Aorta (tissue), 5 donors: ENCODE results near the gene ALDH5A1. TPM values are rescaled to one million over a fixed set of nuclear protein-coding genes. Genes with fewer than 3 reads are reported as not detected.
A peak's percentile ranks its signal among the peaks of the same experiment; 100 is the strongest.
"Not testable (repeated sequence)": the region's sequence is repeated elsewhere in the genome, so short reads cannot be mapped to it uniquely, and the experiment has no call there.

Experiments used
- ATAC-seq: fragments of 200-7000 bp; cut with Tn5 transposase; one replicate; pipeline ENCODE4 v1.9.1; 2022; ENCODE audit warnings: moderate library complexity; ENCODE audit not compliant: low FRiP score
- DNase-seq, 2 donors: peaks; one replicate each; pipeline ENCODE4 v3.0.0-alpha.2; 2020
- H3K27ac ChIP-seq, 2 donors: one replicate each; pipeline ENCODE4 v1.5.1; 2013; ENCODE audit warnings: low read length in 2 of 2, mild to moderate bottlenecking in 2 of 2, moderate library complexity in 2 of 2, control low read depth in 1 of 2, inconsistent platforms in 1 of 2, low read depth in 1 of 2
- H3K27me3 ChIP-seq, 2 donors: one replicate each; pipeline ENCODE4 v1.6.1; 2013; ENCODE audit warnings: control low read depth in 1 of 2, low read length in 1 of 2, mild to moderate bottlenecking in 1 of 2, moderate library complexity in 1 of 2; ENCODE audit not compliant: insufficient read depth in 2 of 2, control insufficient read depth in 1 of 2
- H3K36me3 ChIP-seq, 2 donors: one replicate each; pipeline ENCODE4 v1.6.1; 2013; ENCODE audit warnings: control low read depth in 1 of 2, low read length in 1 of 2, mild to moderate bottlenecking in 1 of 2; ENCODE audit not compliant: insufficient read depth in 2 of 2, control insufficient read depth in 1 of 2
- H3K4me1 ChIP-seq, 2 donors: one replicate each; pipeline ENCODE4 v1.6.1; 2013; ENCODE audit warnings: low read length in 2 of 2, control low read depth in 1 of 2, mild to moderate bottlenecking in 1 of 2, moderate library complexity in 1 of 2; ENCODE audit not compliant: insufficient read depth in 2 of 2, control insufficient read depth in 1 of 2
- H3K4me3 ChIP-seq, 2 donors: one replicate each; pipeline ENCODE4 v1.5.1; 2013; ENCODE audit warnings: low read length in 2 of 2, control low read depth in 1 of 2, mild to moderate bottlenecking in 1 of 2
- H3K9me3 ChIP-seq: one replicate; pipeline ENCODE4 v1.6.1; 2013; ENCODE audit warnings: mild to moderate bottlenecking, low read length; ENCODE audit not compliant: control insufficient read depth
- WGBS, 2 donors: extraction: QIAGEN DNeasy Blood & Tissue Kit; methylation state at CpG; one replicate each; pipeline ENCODE4 v1.1.7; 2013; 5-methylcytosine and 5-hydroxymethylcytosine counted together
- intact Hi-C, 2 donors: fragments of 100-400 bp; cut with DNase I; formaldehyde crosslinking; loops; one replicate each; pipeline versions ENCODE4 v1.14.2 to v1.15.0; 2022
- polyA plus RNA-seq, 2 donors: library from polyadenylated mRNA; stranded (reverse); fragments of 200-250 nt; gene quantifications; one replicate each; pipeline ENCODE4 v1.2.3, GENCODE V29; 2013
- total RNA-seq, 2 donors: library from RNA; stranded (reverse); fragmentation: NEBNext Ultra II Directional; extraction: Animal tissue kit (Norgen Biotek cat#: 25700); gene quantifications; one replicate each; pipeline ENCODE4 v1.2.1, GENCODE V29; 2021
- donor health status: healthy with polysubstance abuse.
- donor health status: Bipolar disorder and iron deficiency.
- donor health status: DM: no; HTN: no; CAD: no.
- donor health status: DM: no; HTN: no; CAD: no.
- donor health status: DM: yes; HTN: yes; CAD: no.

ALDH5A1 gene
- total and polyA plus RNA-seq, 4 donors: 2.1 to 8.2 (median 5.0) TPM

GRCh38 chr6:24506814-24507520, 12.2 kb downstream of the ALDH5A1 start:
- Histone ChIP-seq H3K27ac (no peak overlapping the region), H3K4me1 (no peaks in the 10 kb centered on the region), H3K36me3 (peaks cover 3 to 4% of the 10 kb centered on the region in 2 donors), H3K4me3 (no peak overlapping the region), H3K27me3 (no peaks in the 10 kb centered on the region), H3K9me3 (no peaks in the 10 kb centered on the region)
- 93 to 94% methylated on average over 3 of the region's 3 CpGs for WGBS, 2 donors
- no peak for ATAC-seq
- intact Hi-C loops: loop anchor here in 1 of 2 donors (5.0 kb wide), 1 partner anchor 80 kb away; no protein-coding TSS in a partner anchor
- no peak for DNase-seq

DNA sequence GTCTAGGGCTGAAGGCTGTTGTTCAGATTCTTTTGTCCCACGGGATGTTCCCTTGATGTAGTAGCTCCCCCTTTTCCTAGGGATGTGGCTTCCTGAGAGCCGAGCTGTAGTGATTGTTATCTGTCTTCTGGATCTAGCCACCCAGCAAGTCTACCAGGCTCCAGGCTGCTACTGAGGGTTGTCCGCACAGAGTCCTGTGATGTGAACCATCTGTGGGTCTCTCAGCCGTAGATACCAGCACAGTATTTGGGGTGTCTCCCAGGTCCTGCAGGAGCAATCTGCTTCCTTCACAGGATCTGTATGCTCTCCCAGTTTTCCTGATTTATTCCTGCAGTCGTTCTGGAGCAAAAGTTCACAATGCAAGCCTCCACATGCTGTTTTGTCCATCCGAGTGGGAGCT, 17.2 kb downstream of the ALDH5A1 start:
- not testable (repeated sequence) for H3K4me1 ChIP-seq, DNase-seq, ATAC-seq

DNA sequence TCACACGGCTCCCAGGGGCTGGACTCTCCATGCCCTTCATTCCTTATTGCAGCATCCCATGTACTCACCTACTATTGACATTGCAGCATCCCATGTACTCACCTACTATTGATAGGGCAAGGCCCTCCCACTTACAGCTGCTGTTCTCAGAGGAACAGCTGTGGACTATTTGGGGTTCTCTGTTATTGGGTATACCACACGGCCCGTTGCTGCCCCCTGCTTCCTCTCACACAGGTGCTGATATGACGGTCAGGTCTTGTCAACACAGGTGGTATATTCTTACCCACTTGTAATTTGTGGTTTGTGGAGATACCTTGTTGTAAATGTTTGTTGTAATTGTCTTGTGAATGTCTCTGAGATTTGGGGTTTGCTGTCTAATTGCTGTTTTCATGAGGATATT, 18.8 kb downstream of the ALDH5A1 start:
- no peak for DNase-seq
- intact Hi-C loops: no loop called here
- Histone ChIP-seq H3K27ac (no peak overlapping the region), H3K27me3 (no peaks in the 10 kb centered on the region), H3K4me1 (no peaks in the 10 kb centered on the region), H3K4me3 (no peak overlapping the region), H3K36me3 (peaks cover 2 to 5% of the 10 kb centered on the region in 2 donors), H3K9me3 (no peaks in the 10 kb centered on the region)
- ATAC-seq: no peak
- WGBS, 2 donors: 88% methylated on average over 4 of the region's 4 CpGs

More for the DNA sequence above, 17.2 kb downstream of the ALDH5A1 start:
- 74 to 75% methylated on average over 6 of the region's 6 CpGs for WGBS, 2 donors
- H3K27me3 ChIP-seq, H3K36me3 ChIP-seq, H3K4me3 ChIP-seq, intact Hi-C loops, H3K9me3 ChIP-seq, H3K27ac ChIP-seq: not testable (repeated sequence)

GRCh38 chr6:24517659-24518543, 23.1 kb downstream of the ALDH5A1 start:
- peaks cover 2 to 3% of the 10 kb centered on the region in 2 donors for H3K36me3 ChIP-seq
- no peaks in the 10 kb centered on the region for H3K27me3 ChIP-seq
- ATAC-seq (no peak), DNase-seq (no peak)
- no peaks in the 10 kb centered on the region for H3K9me3 ChIP-seq
- intact Hi-C loops: loop anchor here in 1 of 2 donors (5.0 kb wide), 1 partner anchor 86 kb away; no protein-coding TSS in a partner anchor
- no peak overlapping the region for H3K4me3 ChIP-seq
- 82 to 88% methylated on average over 4 of the region's 4 CpGs for WGBS, 2 donors
- no peak overlapping the region for H3K27ac ChIP-seq
- no peaks in the 10 kb centered on the region for H3K4me1 ChIP-seq

- ATAC-seq (peak; percentile 75), DNase-seq (peak; percentile 68 to 84)
- intact Hi-C loops: loop anchor here in 1 of 2 donors (2.0 kb wide), 1 partner anchor 90 kb away; no protein-coding TSS in a partner anchor
- Histone ChIP-seq H3K4me1 (no peaks in the 10 kb centered on the region), H3K27me3 (no peaks in the 10 kb centered on the region), H3K36me3 (peaks cover 0 to 5% of the 10 kb centered on the region in 2 donors), H3K27ac (no peak overlapping the region), H3K4me3 (no peak overlapping the region), H3K9me3 (no peaks in the 10 kb centered on the region)
- 16 to 29% methylated on average over 6 of the region's 6 CpGs for WGBS, 2 donors
Measured at GRCh38 chr6:24520929-24521546, 26.3 kb downstream of the ALDH5A1 start.

DNA sequence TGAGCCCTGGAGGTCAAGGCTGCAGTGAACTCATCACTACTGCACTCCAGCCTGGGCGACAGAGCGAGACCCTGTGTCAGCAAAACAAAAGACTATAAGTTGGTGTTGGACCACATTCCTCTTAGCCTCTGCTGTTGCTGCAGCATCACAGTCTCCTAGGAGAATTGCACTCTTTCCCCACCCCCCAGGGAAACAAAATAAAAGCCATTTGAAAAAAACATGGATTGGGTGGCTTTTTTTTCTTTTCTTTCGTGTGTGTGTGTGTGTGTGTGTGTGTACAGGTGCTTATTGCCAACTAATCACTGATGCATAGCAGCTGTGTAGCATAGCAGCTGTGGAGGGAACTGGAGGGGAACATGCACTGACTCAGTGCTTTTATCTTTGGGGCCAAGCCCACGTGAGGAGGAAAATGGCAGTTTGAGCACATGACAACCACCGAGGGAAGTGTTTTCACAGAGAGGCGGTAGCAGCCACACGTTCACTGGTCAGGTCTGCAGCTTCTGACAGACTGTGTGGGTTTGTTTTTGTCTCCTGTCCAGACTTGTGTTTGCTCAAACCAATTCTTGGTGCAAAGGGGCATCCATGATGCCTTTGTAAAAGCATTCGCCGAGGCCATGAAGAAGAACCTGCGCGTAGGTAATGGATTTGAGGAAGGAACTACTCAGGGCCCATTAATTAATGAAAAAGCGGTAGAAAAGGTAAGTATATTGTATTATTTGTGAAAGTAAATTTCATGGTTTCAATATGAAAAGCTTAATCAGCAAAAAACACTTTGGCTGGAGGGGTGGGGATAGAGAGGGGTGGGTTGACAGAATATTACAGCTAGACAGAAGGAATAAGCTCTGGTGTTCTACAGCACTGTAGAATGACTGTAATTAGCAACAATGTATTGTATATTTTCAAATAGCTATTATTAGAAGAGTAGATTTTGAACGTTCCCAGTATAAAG, 27.7 kb downstream of the ALDH5A1 start:
- Histone ChIP-seq H3K36me3 (peaks cover 0 to 5% of the 10 kb centered on the region in 2 donors), H3K27me3 (no peaks in the 10 kb centered on the region), H3K9me3 (no peaks in the 10 kb centered on the region), H3K27ac (no peak overlapping the region), H3K4me3 (no peak overlapping the region), H3K4me1 (no peaks in the 10 kb centered on the region)
- WGBS, 2 donors: 76 to 79% methylated on average over 13 of the region's 13 CpGs
- DNase-seq (no peak), ATAC-seq (no peak)
- intact Hi-C loops: no loop called here

GRCh38 chr6:24524329-24524728, 29.6 kb downstream of the ALDH5A1 start:
- H3K9me3 ChIP-seq: no peaks in the 10 kb centered on the region
- H3K36me3 ChIP-seq: peaks cover 0 to 5% of the 10 kb centered on the region in 2 donors
- intact Hi-C loops: no loop called here
- no peak overlapping the region for H3K4me3 ChIP-seq
- no peak for ATAC-seq
- DNase-seq: no peak
- WGBS, 2 donors: 67 to 85% methylated on average over 3 of the region's 3 CpGs
- H3K4me1 ChIP-seq: no peaks in the 10 kb centered on the region
- no peaks in the 10 kb centered on the region for H3K27me3 ChIP-seq
- H3K27ac ChIP-seq: no peak overlapping the region

DNA sequence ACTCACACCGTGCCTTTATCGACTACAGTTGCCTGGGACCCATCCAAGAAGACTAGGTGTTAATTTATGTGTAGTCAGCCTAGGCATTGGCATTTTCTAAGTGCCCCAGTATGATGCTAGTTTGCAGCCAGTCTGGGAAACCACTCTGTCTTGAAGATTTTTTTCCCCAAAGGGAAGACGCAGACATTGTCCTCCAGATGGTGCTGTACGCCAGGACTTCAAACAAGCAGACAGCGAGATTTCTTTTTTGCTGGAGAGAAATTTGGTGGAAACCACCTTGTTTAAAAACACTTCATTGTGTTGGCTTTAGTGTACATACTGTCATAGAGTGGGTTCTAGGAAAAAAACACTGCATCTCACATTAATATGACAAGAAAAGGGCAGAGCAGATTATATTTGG, 30.0 kb downstream of the ALDH5A1 start:
- no peaks in the 10 kb centered on the region for H3K4me1 ChIP-seq
- peaks cover 0 to 5% of the 10 kb centered on the region in 2 donors for H3K36me3 ChIP-seq
- no peak overlapping the region for H3K27ac ChIP-seq
- intact Hi-C loops: no loop called here
- no peak for ATAC-seq
- DNase-seq: no peak
- 57 to 62% methylated on average over 5 of the region's 5 CpGs for WGBS, 2 donors
- H3K4me3 ChIP-seq: no peak overlapping the region
- H3K9me3 ChIP-seq: no peaks in the 10 kb centered on the region
- H3K27me3 ChIP-seq: no peaks in the 10 kb centered on the region
